ENCODE data around the gene RGS8. TPM values are rescaled to one million over a fixed set of nuclear protein-coding genes. Genes with fewer than 3 reads are reported as not detected.

Gene RGS8
- polyA plus RNA-seq, 1 of the 3 experiments (the other 2 are of a cell fraction), result not detected

GRCh38 chr1:182682406-182682805 is 2.0 kb downstream of the RGS8 start:
- CTCF ChIA-PET, result interaction anchor here (1.0 to 2.0 kb wide), 3 partner anchors 10 to 102 kb away, joined by 4 to 7 read pairs (median 5); no protein-coding TSS in a partner anchor

DNA sequence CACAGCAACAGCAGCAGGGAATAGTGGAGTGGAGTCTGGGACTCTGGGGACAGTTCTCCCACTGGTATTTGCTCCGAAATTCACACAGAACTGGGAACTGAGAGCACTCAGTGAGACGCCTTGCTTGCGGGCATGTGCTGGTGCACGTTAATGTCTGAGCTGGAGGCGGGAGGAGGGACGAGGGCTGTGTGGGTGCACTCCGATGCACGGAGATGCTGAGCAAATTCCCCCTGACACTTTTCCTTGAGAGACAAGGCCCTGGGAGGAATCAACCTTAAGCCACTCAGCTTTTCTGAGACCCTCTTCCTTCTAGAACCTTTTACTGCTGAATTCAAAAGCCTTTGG is 2.8 kb downstream of the RGS8 start:
- Histone ChIP-seq H3K36me3 (replicated peaks in 1 of 2; ENCODE audit: control insufficient read depth in 1 of 2, insufficient read depth in 2 of 2, low read length in 1 of 2) (no peaks in the 10 kb centered on the region), H3F3A (replicated peaks; ENCODE audit: insufficient read depth) (no peaks in the 10 kb centered on the region), H3K9ac (no peak overlapping the region), H3K27ac (ENCODE audit: low read depth in 2 of 2, low read length in 1 of 2) (no peak overlapping the region), H3K4me1 (ENCODE audit: control insufficient read depth in 1 of 2, insufficient read depth in 2 of 2, low read depth in 1 of 2, low read length in 1 of 2) (peaks cover 0 to 6% of the 10 kb centered on the region in 2 experiments; a peak in 1 of 4 replicates), H2AFZ (ENCODE audit: low read depth) (no peak overlapping the region), H3K9me3 (no peaks in the 10 kb centered on the region), H3K9me2 (no peaks in the 10 kb centered on the region), H3K27me3 (ENCODE audit: insufficient read depth) (no peaks in the 10 kb centered on the region), H3K79me2 (ENCODE audit: insufficient read depth) (no peaks in the 10 kb centered on the region), H4K20me1 (ENCODE audit: insufficient read depth) (no peaks in the 10 kb centered on the region), H3K4me2 (no peak overlapping the region), H3K4me3 (ENCODE audit: low read depth in 2 of 2, low read length in 1 of 2) (no peak overlapping the region)
- CTCF ChIA-PET, result interaction anchor here (0.7 to 2.0 kb wide), 5 partner anchors 9 to 953 kb away, joined by 3 to 7 read pairs (median 3); no protein-coding TSS in a partner anchor
- TF ChIP-seq ELF1 (IDR thresholded peaks at IDR 0.05) (no peak), GABPA (IDR thresholded peaks at IDR 0.05; ENCODE audit: low read depth) (no peak), NRF1 (IDR thresholded peaks at IDR 0.05; ENCODE audit: low read depth, low read length) (no peak), SMC3 (IDR thresholded peaks at IDR 0.05; ENCODE audit: low read depth, low read length) (no peak)
- DNase-seq, result no peak
- POLR2A ChIA-PET, result no interaction called here
- WGBS (ENCODE audit: low lambda C conversion rate), result 73% methylated on average over 8 of the region's 8 CpGs

More at GRCh38 chr1:182682406-182682805, 2.0 kb downstream of the RGS8 start:
- H3K4me2 ChIP-seq, result no peak overlapping the region
- no peak overlapping the region for H3K4me3 ChIP-seq (ENCODE audit: low read depth in 2 of 2, low read length in 1 of 2)
- H2AFZ ChIP-seq (ENCODE audit: low read depth), result no peak overlapping the region
- DNase-seq, result no peak
- H4K20me1 ChIP-seq (ENCODE audit: insufficient read depth), result no peaks in the 10 kb centered on the region
- no peak overlapping the region for H3K27ac ChIP-seq (ENCODE audit: low read depth in 2 of 2, low read length in 1 of 2)
- no peaks in the 10 kb centered on the region for H3K79me2 ChIP-seq (ENCODE audit: insufficient read depth)
- TF ChIP-seq TCF12 (IDR thresholded peaks at IDR 0.05) (no peak), NRF1 (IDR thresholded peaks at IDR 0.05; ENCODE audit: low read depth, low read length) (no peak), POLR2AphosphoS5 (IDR thresholded peaks at IDR 0.05; ENCODE audit: low read depth, low read length) (no peak), IRF3 (IDR thresholded peaks at IDR 0.05; ENCODE audit: low read depth, low read length) (no peak), RFX5 (IDR thresholded peaks at IDR 0.05; ENCODE audit: low read length) (no peak), RXRA (IDR thresholded peaks at IDR 0.05; ENCODE audit: borderline replicate concordance, low read depth) (no peak), MEF2A (IDR thresholded peaks at IDR 0.05; ENCODE audit: borderline replicate concordance, low read depth) (no peak), CHD2 (IDR thresholded peaks at IDR 0.05; ENCODE audit: low read length, partially characterized antibody) (no peak), NFIC (IDR thresholded peaks at IDR 0.05; ENCODE audit: borderline replicate concordance) (no peak), MXI1 (IDR thresholded peaks at IDR 0.05; ENCODE audit: low read depth, low read length) (no peak), USF2 (IDR thresholded peaks at IDR 0.05; ENCODE audit: borderline replicate concordance, low read depth, low read length) (no peak), EZH2phosphoT487 (IDR thresholded peaks at IDR 0.05; ENCODE audit: borderline replicate concordance, low read depth) (no peak), GABPA (IDR thresholded peaks at IDR 0.05; ENCODE audit: low read depth) (no peak)
- TF ChIP-seq, protein P1, sequence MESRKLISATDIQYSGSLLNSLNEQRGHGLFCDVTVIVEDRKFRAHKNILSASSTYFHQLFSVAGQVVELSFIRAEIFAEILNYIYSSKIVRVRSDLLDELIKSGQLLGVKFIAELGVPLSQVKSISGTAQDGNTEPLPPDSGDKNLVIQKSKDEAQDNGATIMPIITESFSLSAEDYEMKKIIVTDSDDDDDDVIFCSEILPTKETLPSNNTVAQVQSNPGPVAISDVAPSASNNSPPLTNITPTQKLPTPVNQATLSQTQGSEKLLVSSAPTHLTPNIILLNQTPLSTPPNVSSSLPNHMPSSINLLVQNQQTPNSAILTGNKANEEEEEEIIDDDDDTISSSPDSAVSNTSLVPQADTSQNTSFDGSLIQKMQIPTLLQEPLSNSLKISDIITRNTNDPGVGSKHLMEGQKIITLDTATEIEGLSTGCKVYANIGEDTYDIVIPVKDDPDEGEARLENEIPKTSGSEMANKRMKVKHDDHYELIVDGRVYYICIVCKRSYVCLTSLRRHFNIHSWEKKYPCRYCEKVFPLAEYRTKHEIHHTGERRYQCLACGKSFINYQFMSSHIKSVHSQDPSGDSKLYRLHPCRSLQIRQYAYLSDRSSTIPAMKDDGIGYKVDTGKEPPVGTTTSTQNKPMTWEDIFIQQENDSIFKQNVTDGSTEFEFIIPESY (IDR thresholded peaks at IDR 0.05; ENCODE audit: borderline replicate concordance, low read depth), result no peak
- H3K36me3 ChIP-seq (replicated peaks in 1 of 2; ENCODE audit: control insufficient read depth in 1 of 2, insufficient read depth in 2 of 2, low read length in 1 of 2), result no peaks in the 10 kb centered on the region
- H3K4me1 ChIP-seq (ENCODE audit: control insufficient read depth in 1 of 2, insufficient read depth in 2 of 2, low read depth in 1 of 2, low read length in 1 of 2), result peaks cover 0 to 6% of the 10 kb centered on the region in 2 experiments; a peak in 1 of 4 replicates
- 18% methylated on average over 1 of the region's 1 CpG for WGBS (ENCODE audit: low lambda C conversion rate)
- POLR2A ChIA-PET, result no interaction called here
- H3K9me3 ChIP-seq, result no peaks in the 10 kb centered on the region
- H3K27me3 ChIP-seq (ENCODE audit: insufficient read depth), result no peaks in the 10 kb centered on the region
- no peak overlapping the region for H3K9ac ChIP-seq
- no peaks in the 10 kb centered on the region for H3F3A ChIP-seq (replicated peaks; ENCODE audit: insufficient read depth)
- H3K9me2 ChIP-seq, result no peaks in the 10 kb centered on the region

All from SK-N-SH (cell line).